Stimulated activated naive B cell treated with anti-CD40 and anti-IgM and Interleukin-4, amounts not matched to agents 10 μg/mL and 1 μg/mL and 100 μg/mL, for 72 hours (primary cell): ENCODE data around the gene SFI1.
"Not testable (repeated sequence)": the region's sequence is repeated elsewhere in the genome, so short reads cannot be mapped to it uniquely, and the experiment has no call there.

Experiments
- ATAC-seq, 2 donors: fragments of 150-1000 bp; cut with Tn5 transposase; replicated peaks; 2 replicates each; pipeline ENCODE4 v1.10.0; 2021; ENCODE audit warnings: moderate library complexity in 1 of 2
- DNase-seq: peaks from one replicate; pipeline ENCODE4 v3.0.0; 2021
- H3K27ac Mint-ChIP-seq: one replicate; pipeline ENCODE4 v1.8.0; 2022; ENCODE audit warnings: mild to moderate bottlenecking, mixed read lengths
- H3K27me3 Mint-ChIP-seq, 2 donors: one replicate each; pipeline ENCODE4 v1.8.0; 2022; ENCODE audit warnings: mixed read lengths in 2 of 2
- H3K36me3 Mint-ChIP-seq, 2 donors: one replicate each; pipeline ENCODE4 v1.8.0; 2022; ENCODE audit warnings: mixed read lengths in 2 of 2, mild to moderate bottlenecking in 1 of 2
- H3K4me1 Mint-ChIP-seq, 2 donors: one replicate each; pipeline ENCODE4 v1.8.0; 2022; ENCODE audit warnings: mixed read lengths in 2 of 2, mild to moderate bottlenecking in 1 of 2
- H3K4me3 Mint-ChIP-seq, 2 donors: one replicate each; pipeline ENCODE4 v1.8.0; 2022; ENCODE audit warnings: mild to moderate bottlenecking in 2 of 2, mixed read lengths in 2 of 2, moderate library complexity in 1 of 2
- H3K9me3 Mint-ChIP-seq, 2 donors: one replicate each; pipeline ENCODE4 v1.8.0; 2022; ENCODE audit warnings: mixed read lengths in 2 of 2, mild to moderate bottlenecking in 1 of 2

The SFI1 gene

GRCh38 chr22:31496007-31496734 lies at the start of gene SFI1:
Gene SFI1 (plus strand): TSS chr22:31496536. CDS start chr22:31508285, 11,749 bp downstream.
- Mint-ChIP-seq H3K27ac (peak within 1 kb of the TSS; percentile 94), H3K4me3 (peak within 1 kb of the TSS; percentile 95), H3K27me3 (no peaks in the 10 kb centered on the region), H3K4me1 (peaks cover 13 to 53% of the 10 kb centered on the region in 2 donors), H3K9me3 (no peaks in the 10 kb centered on the region), H3K36me3 (peaks cover 0 to 13% of the 10 kb centered on the region in 2 donors)
- ATAC-seq, result peak; percentile 88 to 91
- peak; percentile 95 for DNase-seq

DNA sequence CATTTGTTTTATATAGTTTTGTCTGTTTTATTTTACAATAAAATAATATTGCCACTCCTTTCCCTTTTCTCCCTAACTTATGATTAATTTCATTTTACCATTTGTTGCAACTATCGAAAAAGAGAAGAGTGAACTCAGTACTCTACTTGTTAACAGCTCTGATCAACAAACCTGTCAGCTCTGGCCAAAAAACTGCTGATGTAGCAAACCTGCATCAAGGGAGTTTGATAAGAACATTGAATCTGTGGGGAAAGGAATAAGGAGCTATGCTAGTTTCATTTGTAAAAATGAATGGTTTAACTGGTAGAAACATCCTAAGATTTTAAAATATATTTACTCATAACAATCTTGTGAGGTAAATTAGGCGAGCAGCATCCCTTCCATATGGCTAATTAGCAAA lies 49.6 kb upstream of the SFI1 start:
- Mint-ChIP-seq H3K4me3 (no peak overlapping the region), H3K36me3 (peaks cover 37 to 57% of the 10 kb centered on the region in 2 donors), H3K27me3 (no peaks in the 10 kb centered on the region), H3K9me3 (no peaks in the 10 kb centered on the region), H3K27ac (no peak overlapping the region), H3K4me1 (peaks cover 7 to 14% of the 10 kb centered on the region in 2 donors)
- ATAC-seq (no peak), DNase-seq (no peak)

GRCh38 chr22:31447337-31447736 lies 49.0 kb upstream of the SFI1 start:
- H3K36me3 Mint-ChIP-seq, result peaks cover 33 to 52% of the 10 kb centered on the region in 2 donors
- ATAC-seq, result no peak

GRCh38 chr22:31448382-31448781 lies 48.0 kb upstream of the SFI1 start:
- ATAC-seq (no peak), DNase-seq (no peak)
- Mint-ChIP-seq H3K27ac (peak overlapping the region; percentile 20), H3K27me3 (no peaks in the 10 kb centered on the region), H3K9me3 (no peaks in the 10 kb centered on the region), H3K4me1 (peaks cover 7 to 14% of the 10 kb centered on the region in 2 donors), H3K4me3 (no peak overlapping the region), H3K36me3 (peaks cover 33 to 45% of the 10 kb centered on the region in 2 donors)

More at GRCh38 chr22:31447337-31447736, 49.0 kb upstream of the SFI1 start:
- Mint-ChIP-seq H3K27ac (no peak overlapping the region), H3K4me1 (peaks cover 7 to 14% of the 10 kb centered on the region in 2 donors), H3K9me3 (no peaks in the 10 kb centered on the region), H3K27me3 (no peaks in the 10 kb centered on the region), H3K4me3 (no peak overlapping the region)
- DNase-seq, result no peak

- H3K27ac Mint-ChIP-seq, result peak overlapping the region; percentile 86
- no peaks in the 10 kb centered on the region for H3K27me3 Mint-ChIP-seq
- H3K36me3 Mint-ChIP-seq, result peaks cover 26 to 43% of the 10 kb centered on the region in 2 donors
- H3K9me3 Mint-ChIP-seq, result no peaks in the 10 kb centered on the region
- H3K4me1 Mint-ChIP-seq, result peaks cover 7 to 14% of the 10 kb centered on the region in 2 donors
- DNase-seq (no peak), ATAC-seq (peak in 1 of 2 donors; percentile 31)
- H3K4me3 Mint-ChIP-seq, result no peak overlapping the region
These were observed 46.8 kb upstream of the SFI1 start for GRCh38 chr22:31449506-31449905.

GRCh38 chr22:31451709-31452571 lies 44.4 kb upstream of the SFI1 start:
- DNase-seq (no peak), ATAC-seq (peak; percentile 76 to 81)
- H3K9me3 Mint-ChIP-seq, result no peaks in the 10 kb centered on the region
- H3K4me3 Mint-ChIP-seq, result no peak overlapping the region
- H3K27me3 Mint-ChIP-seq, result no peaks in the 10 kb centered on the region
- H3K36me3 Mint-ChIP-seq, result peaks cover 22 to 35% of the 10 kb centered on the region in 2 donors
- no peak overlapping the region for H3K27ac Mint-ChIP-seq
- peaks cover 7 to 14% of the 10 kb centered on the region in 2 donors for H3K4me1 Mint-ChIP-seq

DNA sequence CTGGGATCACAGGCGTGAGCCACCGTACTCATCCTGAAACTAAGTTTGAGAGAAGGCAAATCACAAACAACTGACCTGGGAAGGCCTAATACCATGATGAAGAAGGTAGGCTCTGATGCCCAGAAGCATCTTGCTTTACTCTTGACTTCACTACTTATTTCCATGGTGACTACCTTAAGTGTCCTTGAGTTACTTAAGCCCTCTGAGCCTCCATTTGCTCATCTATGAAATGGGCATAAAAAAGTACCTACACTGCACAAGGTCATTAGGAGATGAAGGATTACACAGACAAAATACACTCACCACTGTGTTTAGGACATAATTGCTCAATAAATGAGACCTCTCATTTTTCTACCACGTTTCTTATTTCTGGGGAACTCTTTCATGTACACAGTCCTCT lies 34.6 kb upstream of the SFI1 start:
- no peak overlapping the region for H3K4me3 Mint-ChIP-seq
- no peaks in the 10 kb centered on the region for H3K27me3 Mint-ChIP-seq
- DNase-seq (no peak), ATAC-seq (no peak)
- no peaks in the 10 kb centered on the region for H3K9me3 Mint-ChIP-seq
- H3K4me1 Mint-ChIP-seq, result no peaks in the 10 kb centered on the region
- no peak overlapping the region for H3K27ac Mint-ChIP-seq
- H3K36me3 Mint-ChIP-seq, result peaks cover 43 to 50% of the 10 kb centered on the region in 2 donors

DNA sequence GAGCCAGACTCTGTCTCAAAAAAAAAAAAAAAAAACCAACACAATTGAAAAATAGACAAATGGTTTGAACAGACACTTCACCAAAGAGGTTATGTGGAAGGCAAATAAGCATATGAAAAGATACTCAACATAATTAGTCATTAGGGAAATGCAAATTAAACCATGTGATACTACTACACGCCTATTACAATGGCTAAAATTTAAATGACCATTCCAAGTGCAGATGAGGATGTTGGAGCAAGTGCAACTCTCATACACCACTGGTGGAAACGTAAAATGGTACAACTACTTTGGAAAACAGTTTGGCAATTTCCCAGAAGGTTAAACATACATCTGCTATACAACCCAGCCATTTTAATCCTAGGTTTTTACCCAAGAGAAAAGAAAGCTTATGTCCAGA lies 31.0 kb upstream of the SFI1 start:
- H3K4me3 Mint-ChIP-seq, result no peak overlapping the region
- DNase-seq, result no peak
- H3K27ac Mint-ChIP-seq, result no peak overlapping the region
- no peaks in the 10 kb centered on the region for H3K4me1 Mint-ChIP-seq
- no peaks in the 10 kb centered on the region for H3K27me3 Mint-ChIP-seq
- peaks cover 41 to 53% of the 10 kb centered on the region in 2 donors for H3K36me3 Mint-ChIP-seq
- H3K9me3 Mint-ChIP-seq, result no peaks in the 10 kb centered on the region
- no peak for ATAC-seq

- H3K27ac Mint-ChIP-seq, result no peak overlapping the region
- DNase-seq (no peak), ATAC-seq (no peak)
- H3K4me1 Mint-ChIP-seq, result peaks cover 6 to 32% of the 10 kb centered on the region in 2 donors
- H3K9me3 Mint-ChIP-seq, result no peaks in the 10 kb centered on the region
- H3K4me3 Mint-ChIP-seq, result no peak overlapping the region
- H3K36me3 Mint-ChIP-seq, result peaks cover 23 to 35% of the 10 kb centered on the region in 2 donors
- no peaks in the 10 kb centered on the region for H3K27me3 Mint-ChIP-seq
These were observed 21.6 kb upstream of the SFI1 start for GRCh38 chr22:31474743-31475142.

- Mint-ChIP-seq H3K27me3 (no peaks in the 10 kb centered on the region), H3K4me3 (no peak overlapping the region), H3K27ac (no peak overlapping the region)
These were observed 20.5 kb upstream of the SFI1 start for GRCh38 chr22:31475800-31476199.

DNA sequence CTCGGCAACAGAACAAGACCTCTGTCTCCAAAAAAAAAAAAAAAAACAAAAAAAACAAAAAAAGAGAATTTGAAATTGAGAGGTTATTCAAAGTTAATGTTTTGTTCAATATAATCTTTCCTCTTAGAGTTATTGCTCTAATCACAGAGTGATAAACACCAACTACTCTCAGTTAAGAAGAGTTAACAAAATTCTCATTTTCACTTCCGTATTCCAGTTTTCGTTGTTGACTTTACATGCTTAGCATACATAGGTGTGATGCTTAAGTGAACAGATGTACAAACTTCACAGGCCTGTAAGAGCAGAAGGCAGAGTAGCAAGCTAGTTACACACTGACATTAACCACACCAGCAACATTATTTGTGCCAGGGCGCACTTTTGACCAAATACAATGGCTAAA lies 19.0 kb upstream of the SFI1 start:
- no peaks in the 10 kb centered on the region for H3K27me3 Mint-ChIP-seq

More at GRCh38 chr22:31475800-31476199, 20.5 kb upstream of the SFI1 start:
- ATAC-seq (no peak), DNase-seq (no peak)
- Mint-ChIP-seq H3K9me3 (no peaks in the 10 kb centered on the region), H3K4me1 (peaks cover 6 to 32% of the 10 kb centered on the region in 2 donors), H3K36me3 (peaks cover 28 to 43% of the 10 kb centered on the region in 2 donors)

DNA sequence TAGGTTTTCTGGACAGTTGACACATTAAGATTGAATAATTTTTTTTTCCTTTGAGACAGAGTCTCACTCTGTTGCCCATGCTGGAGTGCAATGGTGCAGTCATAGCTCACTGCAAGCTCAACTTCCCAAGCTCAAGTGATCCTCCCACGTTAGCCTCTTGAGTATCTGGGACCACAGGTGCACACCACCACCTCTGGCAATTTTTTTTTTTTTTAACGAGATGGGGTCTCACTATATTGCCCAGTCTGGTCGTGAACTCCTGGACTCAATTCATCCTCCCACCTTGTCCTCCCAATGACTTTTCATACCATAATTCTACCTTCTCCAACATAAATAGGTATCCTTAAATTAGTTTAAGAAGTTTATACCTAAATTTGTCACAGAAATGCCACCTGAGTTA lies 15.2 kb upstream of the SFI1 start:
- Mint-ChIP-seq H3K4me1 (peaks cover 8 to 22% of the 10 kb centered on the region in 2 donors), H3K27ac (peak overlapping the region; percentile 25), H3K36me3 (peaks cover 46 to 67% of the 10 kb centered on the region in 2 donors), H3K9me3 (no peaks in the 10 kb centered on the region), H3K4me3 (no peak overlapping the region), H3K27me3 (no peaks in the 10 kb centered on the region)
- ATAC-seq (no peak), DNase-seq (no peak)

More for the DNA sequence above, 19.0 kb upstream of the SFI1 start:
- Mint-ChIP-seq H3K27ac (no peak overlapping the region), H3K9me3 (no peaks in the 10 kb centered on the region), H3K4me1 (peaks cover 6 to 34% of the 10 kb centered on the region in 2 donors), H3K36me3 (peaks cover 34 to 52% of the 10 kb centered on the region in 2 donors), H3K4me3 (no peak overlapping the region)
- peak; percentile 83 to 88 for ATAC-seq
- no peak for DNase-seq

DNA sequence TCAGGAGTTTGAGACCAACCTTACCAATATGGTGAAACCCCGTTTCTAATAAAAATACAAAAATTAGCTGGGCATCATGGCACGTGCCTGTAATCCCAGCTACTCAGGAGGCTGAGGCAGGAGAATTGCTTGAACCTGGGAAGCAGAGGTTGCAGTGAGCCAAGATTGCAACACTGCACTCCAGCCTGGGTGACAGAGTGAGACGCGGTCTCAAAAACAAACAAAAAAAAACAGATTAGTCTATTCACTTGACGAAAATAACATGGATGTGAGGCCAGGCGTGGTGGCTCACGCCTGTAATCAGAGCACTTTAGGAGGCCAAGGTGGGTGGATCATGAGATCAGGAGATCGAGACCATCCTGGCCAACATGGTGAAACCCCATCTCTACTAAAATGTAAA lies 13.9 kb upstream of the SFI1 start:
- peaks cover 45 to 67% of the 10 kb centered on the region in 2 donors for H3K36me3 Mint-ChIP-seq

DNA sequence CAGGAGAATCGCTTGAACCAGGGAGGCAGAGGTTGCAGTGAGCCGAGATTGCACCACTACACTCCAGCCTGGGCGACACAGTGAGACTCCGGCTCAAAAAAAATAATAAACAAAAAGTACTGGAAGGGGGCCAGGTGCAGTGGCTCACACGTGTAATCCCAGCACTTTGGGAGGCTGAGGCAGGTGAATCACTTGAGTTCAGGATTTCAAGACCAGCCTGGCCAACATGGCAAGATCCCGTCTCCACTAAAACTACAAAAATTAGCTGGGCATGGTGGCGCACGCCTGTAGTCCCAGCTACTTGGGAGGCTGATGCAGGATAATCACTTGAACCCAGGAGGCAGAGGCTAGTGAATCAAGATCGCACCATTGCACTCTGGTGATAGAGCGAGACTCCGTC lies 10.0 kb upstream of the SFI1 start:
- not testable (repeated sequence) for DNase-seq, H3K4me3 Mint-ChIP-seq, H3K27me3 Mint-ChIP-seq, ATAC-seq, H3K9me3 Mint-ChIP-seq, H3K27ac Mint-ChIP-seq
- peaks cover 29 to 42% of the 10 kb centered on the region in 2 donors for H3K36me3 Mint-ChIP-seq
- H3K4me1 Mint-ChIP-seq, result peaks cover 11 to 42% of the 10 kb centered on the region in 2 donors

More for the DNA sequence above, 13.9 kb upstream of the SFI1 start:
- ATAC-seq, DNase-seq, H3K9me3 Mint-ChIP-seq, H3K27me3 Mint-ChIP-seq, H3K4me3 Mint-ChIP-seq: not testable (repeated sequence)
- peaks cover 6 to 28% of the 10 kb centered on the region in 2 donors for H3K4me1 Mint-ChIP-seq
- peak overlapping the region; percentile 5 for H3K27ac Mint-ChIP-seq
